Astrocyte (in vitro differentiated cells and primary cell): ENCODE data around the gene FAM174C. TPM values are rescaled to one million over a fixed set of nuclear protein-coding genes. Genes with fewer than 3 reads are reported as not detected.

Source experiments
- DNase-seq: peaks from one replicate; pipeline ENCODE4 v3.0.0-alpha.2; 2010; ENCODE audit warnings: low read depth
- FAIRE-seq: peaks from 2 replicates; lab custom pipeline; 2011; peaks lifted over from hg19 to GRCh38; lab: Jason Lieb, UNC
- H2AFZ ChIP-seq: 2 replicates; pipeline ENCODE4 v1.6.0; 2012; ENCODE audit warnings: low read depth, low read length, inconsistent platforms
- H3K27ac ChIP-seq: 2 replicates; pipeline ENCODE4 v1.5.1; 2011; ENCODE audit warnings: low read depth, low read length, inconsistent platforms
- H3K27me3 ChIP-seq: 2 replicates; pipeline ENCODE4 v1.6.0; 2011; ENCODE audit warnings: low read length, inconsistent platforms; ENCODE audit not compliant: insufficient read depth
- H3K36me3 ChIP-seq: 2 replicates; pipeline ENCODE4 v1.5.1; 2011; ENCODE audit warnings: low read length, inconsistent platforms; ENCODE audit not compliant: insufficient read depth
- H3K4me1 ChIP-seq: 2 replicates; pipeline ENCODE4 v1.5.1; 2011; ENCODE audit warnings: low read length, inconsistent platforms; ENCODE audit not compliant: insufficient read depth
- H3K4me2 ChIP-seq: 2 replicates; pipeline ENCODE4 v1.6.0; 2012; ENCODE audit warnings: low read length, inconsistent platforms
- H3K4me3 ChIP-seq: 2 replicates; pipeline ENCODE4 v1.5.1; 2011; ENCODE audit warnings: low read depth, mild to moderate bottlenecking, low read length, inconsistent platforms; ENCODE audit not compliant: insufficient read depth
- H3K79me2 ChIP-seq: 2 replicates; pipeline ENCODE4 v1.6.0; 2012; ENCODE audit warnings: mild to moderate bottlenecking, low read length, inconsistent platforms; ENCODE audit not compliant: insufficient read depth
- H3K9ac ChIP-seq: 2 replicates; pipeline ENCODE4 v1.6.0; 2012; ENCODE audit warnings: mild to moderate bottlenecking, low read length, inconsistent platforms
- H3K9me3 ChIP-seq: 2 replicates; pipeline ENCODE4 v1.5.1; 2012; ENCODE audit warnings: low read depth, mild to moderate bottlenecking, low read length, inconsistent platforms; ENCODE audit not compliant: insufficient read depth
- H4K20me1 ChIP-seq: 2 replicates; pipeline ENCODE4 v1.6.0; 2012; ENCODE audit warnings: low read length, inconsistent platforms; ENCODE audit not compliant: insufficient read depth
- H3K27ac Mint-ChIP-seq: one replicate; pipeline ENCODE4 v1.8.0; 2021; ENCODE audit warnings: mild to moderate bottlenecking, mixed read lengths; ENCODE audit not compliant: unreplicated experiment
- H3K27me3 Mint-ChIP-seq: one replicate; pipeline ENCODE4 v1.8.0; 2021; ENCODE audit warnings: low read depth, mixed read lengths; ENCODE audit not compliant: unreplicated experiment
- H3K36me3 Mint-ChIP-seq: one replicate; pipeline ENCODE4 v1.8.0; 2021; ENCODE audit warnings: low read depth, mixed read lengths; ENCODE audit not compliant: unreplicated experiment
- H3K4me1 Mint-ChIP-seq: one replicate; pipeline ENCODE4 v1.8.0; 2021; ENCODE audit warnings: low read depth, mixed read lengths; ENCODE audit not compliant: unreplicated experiment
- H3K4me3 Mint-ChIP-seq: one replicate; pipeline ENCODE4 v1.8.0; 2021; ENCODE audit warnings: mild to moderate bottlenecking, moderate library complexity, mixed read lengths; ENCODE audit not compliant: unreplicated experiment
- H3K9me3 Mint-ChIP-seq: one replicate; pipeline ENCODE4 v1.8.0; 2021; ENCODE audit warnings: mild to moderate bottlenecking, mixed read lengths; ENCODE audit not compliant: unreplicated experiment
- EZH2 ChIP-seq: IDR thresholded peaks from 2 replicates; pipeline ENCODE4 v1.6.1; 2012; ENCODE audit warnings: mild to moderate bottlenecking, low read length, inconsistent platforms; ENCODE audit not compliant: insufficient read depth
- total RNA-seq: library from RNA; stranded (reverse); gene quantifications from 2 replicates; pipeline ENCODE4 v1.2.1, GENCODE V29; 2021
- TF ChIP-seq, protein P1 (sequence below): IDR thresholded peaks from 2 replicates; pipeline ENCODE4 v1.5.1; 2011; ENCODE audit warnings: low read depth, mild to moderate bottlenecking, inconsistent platforms, low read length, moderate library complexity; ENCODE audit not compliant: insufficient read depth

FAM174C gene
- total RNA-seq, 1 donor from 2014 or later = 50.5 TPM

DNA sequence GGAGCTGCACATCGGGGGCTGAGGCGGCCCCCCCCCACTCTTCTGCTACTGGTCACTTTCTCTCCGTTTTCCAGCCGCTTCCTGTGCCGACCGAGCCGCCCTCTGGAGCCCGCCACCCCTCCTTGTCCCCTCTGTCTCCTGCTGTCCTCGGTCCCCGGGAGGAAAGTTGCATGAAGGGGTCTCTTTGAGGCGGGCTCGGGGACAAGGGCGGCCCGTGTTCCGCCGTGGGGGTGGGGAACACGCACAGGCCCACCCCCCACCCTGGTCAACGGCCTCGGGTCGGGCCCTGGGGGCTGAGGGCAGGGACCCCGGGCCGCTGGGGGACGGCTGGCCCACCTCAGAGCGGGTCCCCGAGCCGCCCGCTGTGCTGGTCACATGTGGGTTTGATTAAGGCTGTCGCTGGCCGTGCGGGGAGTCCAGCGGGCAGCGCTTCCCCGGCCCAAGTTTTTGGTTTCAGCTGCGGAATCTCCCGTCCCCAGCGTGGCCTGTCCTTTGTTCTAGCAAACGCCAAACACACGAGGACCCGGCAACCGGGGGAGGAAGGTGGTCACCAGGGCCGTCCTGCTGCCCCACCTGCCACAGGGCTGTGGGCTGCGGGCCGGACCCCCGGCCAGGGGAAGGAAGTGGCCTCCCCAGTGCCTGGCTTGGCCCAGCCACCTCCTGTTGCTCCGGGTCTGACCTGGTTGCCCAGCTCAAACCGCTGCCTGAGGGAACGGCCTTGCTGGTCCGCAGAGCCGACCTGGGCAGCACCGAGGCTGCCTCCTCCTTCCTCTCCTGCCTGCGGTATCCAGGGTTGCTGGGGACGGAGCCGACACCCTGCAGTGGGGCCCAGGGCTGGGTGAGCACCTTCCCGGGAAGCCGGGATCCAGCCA, 12.3 kb downstream of the FAM174C start:
- DNase-seq (no peak), FAIRE-seq (no peak)
- no peaks in the 10 kb centered on the region for H3K36me3 Mint-ChIP-seq
- Histone ChIP-seq H3K36me3 (no peaks in the 10 kb centered on the region), H3K9me3 (no peaks in the 10 kb centered on the region), H3K79me2 (no peaks in the 10 kb centered on the region), H3K4me3 (no peak overlapping the region), H3K27me3 (peaks cover 21% of the 10 kb centered on the region), H4K20me1 (peaks cover 19% of the 10 kb centered on the region), H2AFZ (no peak overlapping the region), H3K4me1 (peaks cover 2% of the 10 kb centered on the region), H3K27ac (no peak overlapping the region), H3K4me2 (peak overlapping the region; percentile 65), H3K9ac (no peak overlapping the region)
- no peaks in the 10 kb centered on the region for H3K4me1 Mint-ChIP-seq
- no peak overlapping the region for H3K27ac Mint-ChIP-seq
- H3K9me3 Mint-ChIP-seq = no peaks in the 10 kb centered on the region
- peak; percentile 13 for TF ChIP-seq EZH2
- TF ChIP-seq, protein P1, sequence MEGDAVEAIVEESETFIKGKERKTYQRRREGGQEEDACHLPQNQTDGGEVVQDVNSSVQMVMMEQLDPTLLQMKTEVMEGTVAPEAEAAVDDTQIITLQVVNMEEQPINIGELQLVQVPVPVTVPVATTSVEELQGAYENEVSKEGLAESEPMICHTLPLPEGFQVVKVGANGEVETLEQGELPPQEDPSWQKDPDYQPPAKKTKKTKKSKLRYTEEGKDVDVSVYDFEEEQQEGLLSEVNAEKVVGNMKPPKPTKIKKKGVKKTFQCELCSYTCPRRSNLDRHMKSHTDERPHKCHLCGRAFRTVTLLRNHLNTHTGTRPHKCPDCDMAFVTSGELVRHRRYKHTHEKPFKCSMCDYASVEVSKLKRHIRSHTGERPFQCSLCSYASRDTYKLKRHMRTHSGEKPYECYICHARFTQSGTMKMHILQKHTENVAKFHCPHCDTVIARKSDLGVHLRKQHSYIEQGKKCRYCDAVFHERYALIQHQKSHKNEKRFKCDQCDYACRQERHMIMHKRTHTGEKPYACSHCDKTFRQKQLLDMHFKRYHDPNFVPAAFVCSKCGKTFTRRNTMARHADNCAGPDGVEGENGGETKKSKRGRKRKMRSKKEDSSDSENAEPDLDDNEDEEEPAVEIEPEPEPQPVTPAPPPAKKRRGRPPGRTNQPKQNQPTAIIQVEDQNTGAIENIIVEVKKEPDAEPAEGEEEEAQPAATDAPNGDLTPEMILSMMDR = no peak
- H3K27me3 Mint-ChIP-seq = peaks cover 10% of the 10 kb centered on the region
- H3K4me3 Mint-ChIP-seq = no peak overlapping the region

DNA sequence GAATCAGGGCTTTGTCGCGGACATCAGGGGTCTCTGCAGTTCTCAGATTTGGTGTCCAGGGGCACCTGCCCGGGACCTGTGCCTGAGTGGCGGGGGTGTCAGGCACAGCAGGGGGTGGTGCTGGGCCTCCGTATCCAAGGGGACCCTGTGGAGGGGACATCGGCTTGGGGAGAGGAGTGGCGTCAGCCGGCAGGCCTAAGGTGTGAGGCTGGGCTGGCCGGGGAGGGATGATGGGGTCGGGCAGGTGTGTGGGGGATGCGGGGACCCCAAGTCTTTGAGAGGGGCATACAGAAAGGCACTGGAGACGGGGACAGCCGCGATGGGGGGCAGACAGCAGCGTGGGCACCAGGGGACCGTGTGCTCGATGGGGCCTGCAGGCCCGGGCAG, 12.9 kb downstream of the FAM174C start:
- H4K20me1 ChIP-seq = peaks cover 19% of the 10 kb centered on the region
- no peak overlapping the region for H2AFZ ChIP-seq
- H3K27me3 Mint-ChIP-seq = peaks cover 13% of the 10 kb centered on the region
- H3K27ac Mint-ChIP-seq = no peak overlapping the region
- no peak for FAIRE-seq
- DNase-seq = no peak
- no peaks in the 10 kb centered on the region for H3K36me3 ChIP-seq
- H3K9me3 ChIP-seq = no peaks in the 10 kb centered on the region
- H3K9me3 Mint-ChIP-seq = no peaks in the 10 kb centered on the region
- H3K4me3 ChIP-seq = no peak overlapping the region
- peaks cover 21% of the 10 kb centered on the region for H3K27me3 ChIP-seq
- H3K79me2 ChIP-seq = no peaks in the 10 kb centered on the region
- no peaks in the 10 kb centered on the region for H3K4me1 Mint-ChIP-seq
- H3K27ac ChIP-seq = no peak overlapping the region
- no peaks in the 10 kb centered on the region for H3K36me3 Mint-ChIP-seq
- no peak for TF ChIP-seq EZH2
- TF ChIP-seq, protein P1 = no peak
- H3K9ac ChIP-seq = no peak overlapping the region
- no peak overlapping the region for H3K4me3 Mint-ChIP-seq
- no peak overlapping the region for H3K4me2 ChIP-seq
- peaks cover 2% of the 10 kb centered on the region for H3K4me1 ChIP-seq
